Keratinocyte (primary cell): Measurements from ENCODE around the gene CEACAM18. TPM values are rescaled to one million over a fixed set of nuclear protein-coding genes. Genes with fewer than 3 reads are reported as not detected.

Source experiments
- DNase-seq: peaks from one replicate; pipeline ENCODE4 v3.0.0-alpha.2; 2011; ENCODE audit warnings: low read depth, missing footprints, low spot score
- FAIRE-seq: peaks from 2 replicates; lab custom pipeline; 2011; peaks lifted over from hg19 to GRCh38; lab: Jason Lieb, UNC
- H2AFZ ChIP-seq: 2 replicates; pipeline ENCODE4 v1.6.0; 2012; ENCODE audit warnings: low read length, control low read depth, inconsistent platforms; ENCODE audit not compliant: control insufficient read depth
- H3K27ac ChIP-seq: 2 replicates; pipeline ENCODE4 v1.5.1; 2011; ENCODE audit warnings: low read length; ENCODE audit not compliant: control insufficient read depth, insufficient read depth
- H3K27me3 ChIP-seq: 3 replicates; pipeline ENCODE4 v1.6.0; 2011; ENCODE audit warnings: low read length; ENCODE audit not compliant: control insufficient read depth, insufficient read depth; ENCODE audit errors: extremely low read depth
- H3K36me3 ChIP-seq, 2 experiments: 2 replicates in 1 of 2; 3 replicates in 1 of 2; pipeline ENCODE4 v1.5.1; 2011; ENCODE audit warnings: low read length in 2 of 2, mild to moderate bottlenecking in 1 of 2; ENCODE audit not compliant: control insufficient read depth in 2 of 2, insufficient read depth in 2 of 2; ENCODE audit errors: extremely low read depth in 1 of 2
- H3K4me1 ChIP-seq: 3 replicates; pipeline ENCODE4 v1.5.1; 2011; ENCODE audit warnings: low read length; ENCODE audit not compliant: control insufficient read depth, insufficient read depth; ENCODE audit errors: extremely low read depth
- H3K4me2 ChIP-seq: 3 replicates; pipeline ENCODE4 v1.6.0; 2011; ENCODE audit warnings: low read depth, low read length; ENCODE audit not compliant: control insufficient read depth, insufficient read depth; ENCODE audit errors: extremely low read depth
- H3K4me3 ChIP-seq, 3 experiments: fragments of 200-600 bp in 1 of 3; sonication (generic) in 1 of 3; 2 replicates in 2 of 3; 3 replicates in 1 of 3; pipeline ENCODE4 v1.5.1; 2011 to 2016; ENCODE audit warnings: low read length in 3 of 3, mild to moderate bottlenecking in 3 of 3, control low read depth in 2 of 3, inconsistent platforms in 1 of 3, low read depth in 1 of 3, mixed read lengths in 1 of 3, mixed run types in 1 of 3, moderate library complexity in 1 of 3; ENCODE audit not compliant: control insufficient read depth in 2 of 3, insufficient read depth in 2 of 3; ENCODE audit errors: extremely low read depth in 1 of 3
- H3K79me2 ChIP-seq: 2 replicates; pipeline ENCODE4 v1.6.0; 2012; ENCODE audit warnings: low read length; ENCODE audit not compliant: control insufficient read depth, insufficient read depth
- H3K9ac ChIP-seq: 3 replicates; pipeline ENCODE4 v1.6.0; 2011; ENCODE audit warnings: low read length; ENCODE audit not compliant: control insufficient read depth, insufficient read depth; ENCODE audit errors: extremely low read depth
- H3K9me1 ChIP-seq: 3 replicates; pipeline ENCODE4 v1.6.0; 2011; ENCODE audit warnings: low read length; ENCODE audit not compliant: control insufficient read depth, insufficient read depth; ENCODE audit errors: extremely low read depth
- H3K9me3 ChIP-seq: 2 replicates; pipeline ENCODE4 v1.5.1; 2012; ENCODE audit warnings: low read depth, low read length; ENCODE audit not compliant: control insufficient read depth
- H4K20me1 ChIP-seq: 3 replicates; pipeline ENCODE4 v1.6.0; 2011; ENCODE audit warnings: low read length; ENCODE audit not compliant: control insufficient read depth, insufficient read depth; ENCODE audit errors: extremely low read depth
- CTCF ChIP-seq, 3 experiments: IDR thresholded peaks in 1 of 3; conservative IDR thresholded peaks in 1 of 3; optimal IDR thresholded peaks in 1 of 3; 2 replicates in 2 of 3; 3 replicates in 1 of 3; pipeline versions ENCODE3 to v1.5.1; 2011; ENCODE audit warnings: low read length in 3 of 3, mild to moderate bottlenecking in 3 of 3, moderate library complexity in 2 of 3, control low read depth in 1 of 3, inconsistent platforms in 1 of 3; ENCODE audit not compliant: insufficient read depth in 2 of 3; ENCODE audit errors: extremely low read depth in 1 of 3
- EZH2 ChIP-seq: IDR thresholded peaks from one replicate; pipeline ENCODE4 v1.6.1; 2012; ENCODE audit warnings: inconsistent platforms, mild to moderate bottlenecking, low read length, moderate library complexity
- dilution Hi-C: fragments of 300-500 bp; cut with MboI; formaldehyde crosslinking; loops from one replicate; pipeline ENCODE4 v1.7.0; 2020; ENCODE audit warnings: low sequenced_read_pairs; ENCODE audit not compliant: extremely low pct_ligation_motif_present
- polyA plus RNA-seq, 5 experiments: library from polyadenylated mRNA; depleted of rRNA in 3 of 5; stranded (reverse) in 3 of 5; stranded (forward) in 1 of 5; unstranded in 1 of 5; fragments of >200 nt; gene quantifications; 1 replicate in 1 of 5; 2 replicates in 3 of 5; 3 replicates in 1 of 5; pipeline versions ENCODE4 v1.2.1 to v1.2.3, GENCODE V29; 2011 to 2012; ENCODE audit warnings: missing spikeins in 2 of 5, low read depth in 1 of 5, low replicate concordance in 1 of 5

The CEACAM18 gene
- polyA plus RNA-seq, 1 donor (not counting 4 experiments of a cell fraction or from before 2014, with no cell fraction given) = not detected

GRCh38 chr19:51470966-51471365, 7.4 kb upstream of the CEACAM18 start:
- dilution Hi-C loops = no loop called here
- no peak overlapping the region for H2AFZ ChIP-seq
- no peak overlapping the region for H3K4me2 ChIP-seq
- no peak for TF ChIP-seq CTCF (optimal IDR thresholded peaks at IDR 0.05 in 1 of 3, IDR thresholded peaks at IDR 0.05 in 1 of 3, conservative IDR thresholded peaks at IDR 0.05 in 1 of 3; ENCODE audit: extremely low read depth in 1 of 3, insufficient read depth in 2 of 3, low read length in 3 of 3)
- TF ChIP-seq EZH2 = no peak
- no peak for DNase-seq
- H3K9me1 ChIP-seq = no peaks in the 10 kb centered on the region
- peaks cover 3% of the 10 kb centered on the region for H3K4me1 ChIP-seq
- H3K4me3 ChIP-seq = no peak overlapping the region
- no peaks in the 10 kb centered on the region for H3K79me2 ChIP-seq
- H3K27me3 ChIP-seq = no peaks in the 10 kb centered on the region
- no peak overlapping the region for H3K27ac ChIP-seq
- no peaks in the 10 kb centered on the region for H4K20me1 ChIP-seq
- no peak overlapping the region for H3K9ac ChIP-seq
- no peaks in the 10 kb centered on the region for H3K9me3 ChIP-seq
- FAIRE-seq = no peak
- H3K36me3 ChIP-seq = no peaks in the 10 kb centered on the region

GRCh38 chr19:51471527-51471926, 6.8 kb upstream of the CEACAM18 start:
- Histone ChIP-seq H3K4me1 (peaks cover 3% of the 10 kb centered on the region), H3K27me3 (no peaks in the 10 kb centered on the region), H3K9ac (no peak overlapping the region), H3K79me2 (no peaks in the 10 kb centered on the region), H3K9me3 (no peaks in the 10 kb centered on the region), H3K4me3 (no peak overlapping the region), H2AFZ (no peak overlapping the region), H3K36me3 (no peaks in the 10 kb centered on the region), H4K20me1 (no peaks in the 10 kb centered on the region), H3K4me2 (no peak overlapping the region), H3K27ac (no peak overlapping the region), H3K9me1 (no peaks in the 10 kb centered on the region)
- FAIRE-seq (no peak), DNase-seq (no peak)
- TF ChIP-seq EZH2 = no peak
- TF ChIP-seq CTCF (optimal IDR thresholded peaks at IDR 0.05 in 1 of 3, IDR thresholded peaks at IDR 0.05 in 1 of 3, conservative IDR thresholded peaks at IDR 0.05 in 1 of 3; ENCODE audit: extremely low read depth in 1 of 3, insufficient read depth in 2 of 3, low read length in 3 of 3) = no peak
- dilution Hi-C loops = no loop called here
